PC-3 (cell line): ENCODE data around the gene SMIM7.

Experiments
- EZH2 ChIP-seq: fragments of 300-600 bp; sonication (generic); IDR thresholded peaks from one replicate; pipeline ENCODE4 v1.6.1; 2017; ENCODE audit warnings: antibody characterized with exemption, mild to moderate bottlenecking, low read length; ENCODE audit not compliant: unreplicated experiment
- EZH2phosphoT487 ChIP-seq: fragments of 300-600 bp; sonication (generic); IDR thresholded peaks from 2 replicates; pipeline ENCODE4 v1.6.1; 2018; ENCODE audit warnings: mild to moderate bottlenecking, antibody characterized with exemption, low read length, borderline replicate concordance
- TF ChIP-seq, protein P1 (sequence below): fragments of 300-600 bp; sonication (generic); conservative IDR thresholded peaks from 2 replicates; pipeline ENCODE4 v1.5.1; 2017; ENCODE audit warnings: antibody characterized with exemption, low read depth, mild to moderate bottlenecking, low read length

DNA sequence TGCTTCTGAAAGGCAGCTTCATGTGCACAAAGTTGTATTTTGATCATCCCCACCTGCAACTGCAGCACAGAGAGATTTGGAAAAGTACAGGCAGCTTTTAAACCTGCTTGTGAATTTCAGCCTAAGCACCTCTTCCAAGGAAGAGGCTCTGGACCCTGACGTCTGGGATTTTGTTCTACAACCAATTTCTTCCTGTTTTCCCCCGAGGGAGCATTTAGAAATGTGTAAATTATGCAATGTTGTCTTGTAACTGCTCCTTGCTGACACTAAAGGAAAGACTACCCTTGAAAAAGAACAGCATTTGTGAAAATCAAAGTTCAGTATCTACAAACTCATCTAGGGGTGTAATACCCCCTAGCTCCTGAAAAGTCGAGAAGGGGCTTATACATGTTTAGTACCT, 47.3 kb downstream of the SMIM7 start:
- TF ChIP-seq, protein P1, sequence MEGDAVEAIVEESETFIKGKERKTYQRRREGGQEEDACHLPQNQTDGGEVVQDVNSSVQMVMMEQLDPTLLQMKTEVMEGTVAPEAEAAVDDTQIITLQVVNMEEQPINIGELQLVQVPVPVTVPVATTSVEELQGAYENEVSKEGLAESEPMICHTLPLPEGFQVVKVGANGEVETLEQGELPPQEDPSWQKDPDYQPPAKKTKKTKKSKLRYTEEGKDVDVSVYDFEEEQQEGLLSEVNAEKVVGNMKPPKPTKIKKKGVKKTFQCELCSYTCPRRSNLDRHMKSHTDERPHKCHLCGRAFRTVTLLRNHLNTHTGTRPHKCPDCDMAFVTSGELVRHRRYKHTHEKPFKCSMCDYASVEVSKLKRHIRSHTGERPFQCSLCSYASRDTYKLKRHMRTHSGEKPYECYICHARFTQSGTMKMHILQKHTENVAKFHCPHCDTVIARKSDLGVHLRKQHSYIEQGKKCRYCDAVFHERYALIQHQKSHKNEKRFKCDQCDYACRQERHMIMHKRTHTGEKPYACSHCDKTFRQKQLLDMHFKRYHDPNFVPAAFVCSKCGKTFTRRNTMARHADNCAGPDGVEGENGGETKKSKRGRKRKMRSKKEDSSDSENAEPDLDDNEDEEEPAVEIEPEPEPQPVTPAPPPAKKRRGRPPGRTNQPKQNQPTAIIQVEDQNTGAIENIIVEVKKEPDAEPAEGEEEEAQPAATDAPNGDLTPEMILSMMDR: no peak
- TF ChIP-seq EZH2 (no peak), EZH2phosphoT487 (no peak)
